K562 (cell line): ENCODE data around the gene DHCR24. TPM values are rescaled to one million over a fixed set of nuclear protein-coding genes. Genes with fewer than 3 reads are reported as not detected.
A peak's percentile ranks its signal among the peaks of the same experiment; 100 is the strongest.

ENCODE experiments used
- ATAC-seq: fragments of 200-7000 bp; cut with Tn5 transposase; 3 replicates; pipeline ENCODE4 v1.9.1; 2020; ENCODE audit warnings: moderate library complexity
- BruUV-seq: library from RNA; stranded (reverse); fragments of 400-500 nt; replicated peaks from 2 replicates; lab custom pipeline; 2021; lab: Mats Ljungman, UMichigan
- CTCF ChIA-PET: fragments of 300-600 bp; formaldehyde crosslinking; extraction: SDS; loops from one replicate; lab custom pipeline; 2021; ENCODE audit warnings: low intra/inter-chr PET ratio; lab: Yijun Ruan, JAX
- POLR2A ChIA-PET: fragments of 300-600, 350-650 bp; sonication (Branson Sonifier 250); formaldehyde crosslinking; extraction: SDS; loops from one replicate; lab custom pipeline; 2021; ENCODE audit warnings: antibody characterized with exemption, inconsistent platforms; lab: Yijun Ruan, JAX
- DNase-seq, 4 experiments: peaks; one replicate each; pipeline versions ENCODE4 v3.0.0 to v3.0.0-alpha.2; 2011 to 2018; ENCODE audit warnings: low spot score in 3 of 4, mixed read lengths in 3 of 4; ENCODE audit errors: extremely low read depth in 1 of 4
- FAIRE-seq: peaks from 2 replicates; lab custom pipeline; 2011; peaks lifted over from hg19 to GRCh38; lab: Jason Lieb, UNC
- H2AFZ ChIP-seq: 2 replicates; pipeline ENCODE4 v1.6.0; 2011; ENCODE audit warnings: low read depth, low read length, control low read depth, inconsistent platforms
- H3K27ac ChIP-seq: fragments of 200-600 bp; 3 replicates; pipeline ENCODE4 v1.8.0; 2011; ENCODE audit warnings: low read depth, mild to moderate bottlenecking, control low read depth, inconsistent platforms, low read length, moderate library complexity, mixed read lengths; ENCODE audit errors: extremely low read depth
- H3K27me3 ChIP-seq, 2 experiments: fragments of 300-600 bp in 1 of 2; 2 replicates in 1 of 2; 3 replicates in 1 of 2; pipeline versions ENCODE4 v1.6.0 to v1.8.0; 2011; ENCODE audit warnings: inconsistent platforms in 2 of 2, low read length in 2 of 2, mild to moderate bottlenecking in 1 of 2, mixed read lengths in 1 of 2, moderate library complexity in 1 of 2; ENCODE audit not compliant: control insufficient read depth in 2 of 2, insufficient read depth in 2 of 2
- H3K36me3 ChIP-seq: fragments of 300-600 bp; 3 replicates; pipeline ENCODE4 v1.8.0; 2011; ENCODE audit warnings: mild to moderate bottlenecking, low read length, inconsistent platforms; ENCODE audit not compliant: control insufficient read depth, insufficient read depth
- H3K4me1 ChIP-seq, 2 experiments: fragments of 200-600 bp in 1 of 2; replicated peaks in 1 of 2; 2 replicates in 1 of 2; 3 replicates in 1 of 2; pipeline versions ENCODE4 v1.5.1 to v1.8.0; 2011; ENCODE audit warnings: inconsistent platforms in 2 of 2, low read length in 2 of 2, mild to moderate bottlenecking in 1 of 2, mixed read lengths in 1 of 2, moderate library complexity in 1 of 2; ENCODE audit not compliant: control insufficient read depth in 2 of 2, insufficient read depth in 2 of 2
- H3K4me2 ChIP-seq: 2 replicates; pipeline ENCODE4 v1.6.1; 2011; ENCODE audit warnings: low read length, control low read depth, inconsistent platforms, mixed read lengths; ENCODE audit not compliant: insufficient read depth
- H3K4me3 ChIP-seq: fragments of 200-600 bp; sonication (generic), shearing (Covaris generic); 2 replicates; pipeline ENCODE4 v1.5.1; 2016; ENCODE audit warnings: control low read depth, inconsistent platforms
- H3K79me2 ChIP-seq: fragments of 200-600 bp; 3 replicates; pipeline ENCODE4 v1.8.0; 2011; ENCODE audit warnings: low read length, inconsistent platforms; ENCODE audit not compliant: control insufficient read depth, insufficient read depth
- H3K9ac ChIP-seq, 2 experiments: 2 replicates each; pipeline versions ENCODE4 v1.6.0 to v1.6.1; 2011; ENCODE audit warnings: low read depth in 2 of 2, low read length in 2 of 2, control low read depth in 1 of 2, inconsistent platforms in 1 of 2, mild to moderate bottlenecking in 1 of 2, mixed read lengths in 1 of 2; ENCODE audit not compliant: insufficient read depth in 1 of 2
- H3K9me1 ChIP-seq: one replicate; pipeline ENCODE4 v1.6.0; 2011; ENCODE audit warnings: inconsistent platforms, mild to moderate bottlenecking, low read length, moderate library complexity; ENCODE audit not compliant: control insufficient read depth, insufficient read depth
- H3K9me3 ChIP-seq: replicated peaks from 2 replicates; pipeline ENCODE4 v1.5.1; 2011; ENCODE audit warnings: low read depth, low read length, inconsistent platforms; ENCODE audit not compliant: control insufficient read depth, insufficient read depth
- H4K20me1 ChIP-seq: replicated peaks from 2 replicates; pipeline ENCODE4 v1.6.1; 2011; ENCODE audit warnings: low read length, inconsistent platforms, mixed read lengths; ENCODE audit not compliant: control insufficient read depth, insufficient read depth
- CTCF ChIP-seq, 3 experiments: IDR thresholded peaks in 2 of 3; conservative IDR thresholded peaks in 1 of 3; 2 replicates each; pipeline ENCODE4 v1.5.1; 2011 to 2012; ENCODE audit warnings: low read length in 3 of 3, mild to moderate bottlenecking in 3 of 3, control low read depth in 2 of 3, improper control_type of control experiment in 1 of 3, inconsistent platforms in 1 of 3, low read depth in 1 of 3, mixed read lengths in 1 of 3, moderate library complexity in 1 of 3; ENCODE audit not compliant: insufficient read depth in 2 of 3
- CTCFL ChIP-seq: IDR thresholded peaks from 2 replicates; pipeline ENCODE4 v1.6.1; 2011; ENCODE audit warnings: borderline replicate concordance, low read depth, mild to moderate bottlenecking, moderate library complexity, low read length; ENCODE audit not compliant: insufficient read depth, poor library complexity, severe bottlenecking
- MXD1 ChIP-seq: fragments of 250-450 bp; sonication (Bioruptor Pico); IDR thresholded peaks from 2 replicates; pipeline ENCODE4 v1.8.0; 2021; ENCODE audit warnings: borderline replicate concordance, mild to moderate bottlenecking, moderate library complexity; ENCODE audit not compliant: poor library complexity, severe bottlenecking
- NR2C1 ChIP-seq, 2 experiments: fragments of 450-650 bp; IDR thresholded peaks; 2 replicates each; pipeline ENCODE4 v1.6.1; 2017; ENCODE audit warnings: mild to moderate bottlenecking in 2 of 2, antibody characterized with exemption in 1 of 2, inconsistent platforms in 1 of 2, missing compliant biosample characterization in 1 of 2, missing genetic modification characterization in 1 of 2
- ZNF512 ChIP-seq: IDR thresholded peaks from 2 replicates; pipeline ENCODE4 v1.6.1; 2016; ENCODE audit warnings: missing genetic modification characterization, missing compliant biosample characterization
- WGBS: fragments of 100-300 bp; shearing (Covaris generic); methylation state at CpG from one replicate; pipeline ENCODE4 v1.1.6; 2016; ENCODE audit warnings: low coverage, mixed read lengths; ENCODE audit not compliant: insufficient coverage; ENCODE audit errors: missing lambda C conversion rate; 5-methylcytosine and 5-hydroxymethylcytosine counted together
- in situ Hi-C: fragments of 300-500 bp; cut with MboI; formaldehyde crosslinking; loops from 4 replicates; pipeline ENCODE4 v1.15.0; 2018; ENCODE audit warnings: inconsistent platforms, mixed read lengths
- intact Hi-C: fragments of 100-400 bp; cut with micrococcal nuclease; formaldehyde crosslinking; loops from 2 replicates; pipeline ENCODE4 v1.14.2; 2022
- polyA plus RNA-seq, 8 experiments: library from polyadenylated mRNA; depleted of rRNA in 4 of 8; stranded (reverse) in 5 of 8; unstranded in 3 of 8; fragments of >200 nt; fragmentation: Nextera tagmentation in 2 of 8; fragmentation: Illumina TruSeq in 1 of 8; extraction: Ambion mirVana in 2 of 8; extraction: Trizol in 1 of 8; gene quantifications; 2 replicates each; pipeline versions ENCODE4 v1.2.1 to v1.2.3, GENCODE V29; 2011 to 2014; ENCODE audit warnings: inconsistent platforms in 1 of 8, missing spikeins in 1 of 8
- total RNA-seq, 7 experiments: library from RNA; depleted of rRNA in 6 of 7; stranded (reverse); fragments of >200 nt in 6 of 7; fragmentation: Illumina TruSeq in 2 of 7; extraction: Trizol in 2 of 7; gene quantifications; 2 replicates each; pipeline versions ENCODE4 v1.2.1 to v1.2.3, GENCODE V29; 2011 to 2021; ENCODE audit warnings: low replicate concordance in 1 of 7

The DHCR24 gene
- total and polyA plus RNA-seq, 9 of the 15 experiments (the other 6 are each of a cell fraction or from before 2014, with no cell fraction given) = 23.4 to 161 (median 79.9) TPM

- Histone ChIP-seq H3K27ac (no peak overlapping the region), H3K9me1 (no peaks in the 10 kb centered on the region), H2AFZ (no peak overlapping the region), H3K4me1 (peaks cover 0 to 6% of the 10 kb centered on the region in 2 experiments; a peak in 1 of 5 replicates), H3K4me2 (no peak overlapping the region), H3K9ac (no peak overlapping the region), H3K79me2 (no peaks in the 10 kb centered on the region), H3K4me3 (no peak overlapping the region), H3K9me3 (no peaks in the 10 kb centered on the region), H3K27me3 (peaks cover 12 to 46% of the 10 kb centered on the region in 2 experiments; a peak in 4 of 5 replicates), H4K20me1 (peaks cover 9% of the 10 kb centered on the region; the same call in 1 of the 2 replicates), H3K36me3 (no peaks in the 10 kb centered on the region)
- ATAC-seq (no peak), FAIRE-seq (no peak), DNase-seq (peak in 1 of 4 experiments; percentile 41)
- intact Hi-C loops (no loop called here), in situ Hi-C loops (no loop called here)
- peak; percentile 11 for TF ChIP-seq CTCFL
- no peak for TF ChIP-seq MXD1 (CRISPR knock-in tag)
- no peak for TF ChIP-seq ZNF512
- TF ChIP-seq CTCF (IDR thresholded peaks at IDR 0.05 in 2 of 3, conservative IDR thresholded peaks at IDR 0.05 in 1 of 3; ENCODE audit: insufficient read depth in 2 of 3, low read depth in 1 of 3, low read length in 3 of 3) = peak; percentile 25 to 63 (median 29); a peak in 4 of 6 replicates
- TF ChIP-seq NR2C1 (IDR thresholded peaks at IDR 0.05) = no peak
- no peak for TF ChIP-seq NR2C1 (tag; IDR thresholded peaks at IDR 0.05)
- ChIA-PET CTCF (interaction anchor here (0.6 to 3.0 kb wide), 3 partner anchors 136 to 739 kb away, joined by 3 to 25 read pairs (median 7); no protein-coding TSS in a partner anchor), POLR2A (interaction anchor here (0.7 to 0.9 kb wide), 2 partner anchors 9 to 143 kb away, joined by 3 to 5 read pairs; no protein-coding TSS in a partner anchor)
- WGBS = 10% methylated on average over 12 of the region's 12 CpGs
- no TSS peak for BruUV-seq
Observed at GRCh38 chr1:54808443-54809207, 78.4 kb downstream of the DHCR24 start.
